Nephron (organoid): ENCODE data around the gene MAPK8.

Experiments used
- H3K27ac Mint-ChIP-seq, 3 experiments: 2 replicates each; pipeline ENCODE4 v1.8.0; 2020; ENCODE audit warnings: mixed read lengths in 3 of 3, mild to moderate bottlenecking in 2 of 3, moderate library complexity in 1 of 3
- H3K27me3 Mint-ChIP-seq: 2 replicates; pipeline ENCODE4 v1.8.0; 2021; ENCODE audit warnings: low read depth, mild to moderate bottlenecking, moderate library complexity, mixed read lengths
- H3K36me3 Mint-ChIP-seq: 2 replicates; pipeline ENCODE4 v1.8.0; 2020; ENCODE audit warnings: low read depth, mixed read lengths
- H3K4me1 Mint-ChIP-seq: 2 replicates; pipeline ENCODE4 v1.8.0; 2020; ENCODE audit warnings: mixed read lengths
- H3K4me3 Mint-ChIP-seq, 3 experiments: 2 replicates each; pipeline ENCODE4 v1.8.0; 2020; ENCODE audit warnings: mild to moderate bottlenecking in 3 of 3, mixed read lengths in 3 of 3, moderate library complexity in 2 of 3
- H3K9me3 Mint-ChIP-seq: 2 replicates; pipeline ENCODE4 v1.8.0; 2020; ENCODE audit warnings: mixed read lengths
- CTCF ChIP-seq, 3 experiments: fragments of 200-600 bp; sonication (generic); IDR thresholded peaks; one replicate each; pipeline ENCODE4 v1.5.0; 2021; ENCODE audit warnings: antibody characterized with exemption in 3 of 3; ENCODE audit not compliant: unreplicated experiment in 3 of 3

Gene MAPK8

GRCh38 chr10:48456808-48457761 lies 150.6 kb downstream of the MAPK8 start:
- H3K4me3 Mint-ChIP-seq: peak overlapping the region in 1 of 3 experiments; percentile 19
- H3K4me1 Mint-ChIP-seq: peaks cover 23% of the 10 kb centered on the region
- peak overlapping the region in 1 of 3 experiments; percentile 69 for H3K27ac Mint-ChIP-seq
- H3K36me3 Mint-ChIP-seq: no peaks in the 10 kb centered on the region
- no peaks in the 10 kb centered on the region for H3K9me3 Mint-ChIP-seq
- TF ChIP-seq CTCF (IDR thresholded peaks at IDR 0.05; ENCODE audit: unreplicated experiment in 3 of 3): no peak
- H3K27me3 Mint-ChIP-seq: peaks cover 7% of the 10 kb centered on the region

- no peak overlapping the region for H3K27ac Mint-ChIP-seq
- H3K36me3 Mint-ChIP-seq: no peaks in the 10 kb centered on the region
- H3K4me3 Mint-ChIP-seq: no peak overlapping the region
- H3K27me3 Mint-ChIP-seq: peaks cover 7% of the 10 kb centered on the region
- H3K9me3 Mint-ChIP-seq: no peaks in the 10 kb centered on the region
- H3K4me1 Mint-ChIP-seq: peaks cover 23% of the 10 kb centered on the region
- TF ChIP-seq CTCF (IDR thresholded peaks at IDR 0.05; ENCODE audit: unreplicated experiment in 3 of 3): no peak
These were observed 151.6 kb downstream of the MAPK8 start for GRCh38 chr10:48457949-48458661.

DNA sequence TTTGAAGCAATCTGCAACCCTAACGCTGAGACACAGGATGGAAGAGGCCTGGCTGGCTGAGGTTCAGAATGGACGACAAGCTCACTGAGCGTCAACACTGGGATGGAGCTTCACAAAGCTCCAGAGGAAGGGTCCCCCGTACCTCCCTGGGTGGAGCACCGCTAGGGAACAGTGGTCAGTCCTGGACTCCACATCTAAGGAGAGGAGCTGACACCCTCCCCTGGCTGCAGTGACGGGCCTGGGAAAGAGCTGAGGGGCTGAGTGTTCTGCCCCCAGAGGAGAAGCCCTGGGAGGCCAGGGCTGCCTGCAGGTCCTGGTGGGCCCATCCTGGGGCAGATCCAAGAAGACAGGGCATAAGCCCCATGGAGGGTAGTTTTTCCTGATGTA lies 152.2 kb downstream of the MAPK8 start:
- TF ChIP-seq CTCF (IDR thresholded peaks at IDR 0.05; ENCODE audit: unreplicated experiment in 3 of 3): no peak
- H3K27ac Mint-ChIP-seq: no peak overlapping the region
- peaks cover 27% of the 10 kb centered on the region for H3K4me1 Mint-ChIP-seq
- no peak overlapping the region for H3K4me3 Mint-ChIP-seq
- no peaks in the 10 kb centered on the region for H3K36me3 Mint-ChIP-seq
- no peaks in the 10 kb centered on the region for H3K9me3 Mint-ChIP-seq
- H3K27me3 Mint-ChIP-seq: peaks cover 7% of the 10 kb centered on the region

- no peak overlapping the region for H3K4me3 Mint-ChIP-seq
- no peaks in the 10 kb centered on the region for H3K36me3 Mint-ChIP-seq
- no peak overlapping the region for H3K27ac Mint-ChIP-seq
- no peak for TF ChIP-seq CTCF (IDR thresholded peaks at IDR 0.05; ENCODE audit: unreplicated experiment in 3 of 3)
- no peaks in the 10 kb centered on the region for H3K9me3 Mint-ChIP-seq
- H3K4me1 Mint-ChIP-seq: peaks cover 28% of the 10 kb centered on the region
- H3K27me3 Mint-ChIP-seq: peaks cover 7% of the 10 kb centered on the region
These were observed 153.0 kb downstream of the MAPK8 start for GRCh38 chr10:48459270-48460150.

DNA sequence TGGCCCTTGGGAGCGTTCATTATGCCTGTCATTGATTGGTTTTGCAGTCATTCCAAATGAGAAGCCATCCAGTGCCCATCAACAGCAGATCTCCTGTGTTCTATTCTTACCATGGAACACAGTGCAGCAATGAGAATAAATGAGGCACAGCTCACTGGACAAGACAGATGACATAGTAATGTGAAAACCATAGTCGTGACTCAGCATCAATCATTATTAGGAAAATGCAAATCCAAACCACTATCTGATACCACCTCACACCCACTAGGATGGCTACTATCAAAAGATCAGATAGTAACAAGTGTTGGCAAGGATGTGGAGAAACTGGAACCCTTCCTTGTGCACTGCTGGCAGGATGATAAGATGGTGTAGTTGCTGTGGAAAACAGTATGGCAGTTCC lies 153.7 kb downstream of the MAPK8 start:
- Mint-ChIP-seq H3K27me3 (peaks cover 7% of the 10 kb centered on the region), H3K4me1 (peaks cover 28% of the 10 kb centered on the region), H3K9me3 (no peaks in the 10 kb centered on the region), H3K27ac (no peak overlapping the region), H3K4me3 (no peak overlapping the region), H3K36me3 (no peaks in the 10 kb centered on the region)
- TF ChIP-seq CTCF (IDR thresholded peaks at IDR 0.05; ENCODE audit: unreplicated experiment in 3 of 3): no peak
